HG03432 (cell line): ENCODE measurements around the gene KDM4C.
"Not testable (repeated sequence)": the region's sequence is repeated elsewhere in the genome, so short reads cannot be mapped to it uniquely, and the experiment has no call there.

Experiments
- ATAC-seq: cut with Tn5 transposase; IDR thresholded peaks from one replicate; pipeline ENCODE4 v1.9.1; 2021; ENCODE audit warnings: mild to moderate bottlenecking, moderate library complexity; ENCODE audit not compliant: unreplicated experiment

Gene KDM4C

GRCh38 chr9:6757456-6758247 lies at the start of gene KDM4C:
KDM4C (plus strand) TSS chr9:6757973; CDS start chr9:6792989, 35,016 bp downstream.
- ATAC-seq: peak; percentile 84

GRCh38 chr9:6708732-6709131 lies 49.0 kb upstream of the KDM4C start:
- no peak for ATAC-seq

- no peak for ATAC-seq
Measured at GRCh38 chr9:6711403-6711802, 46.4 kb upstream of the KDM4C start.

GRCh38 chr9:6712041-6712440 lies 45.7 kb upstream of the KDM4C start:
- no peak for ATAC-seq

GRCh38 chr9:6714176-6714575 lies 43.6 kb upstream of the KDM4C start:
- ATAC-seq: no peak

- ATAC-seq: not testable (repeated sequence)
Measured at GRCh38 chr9:6715153-6715754, 42.5 kb upstream of the KDM4C start.

GRCh38 chr9:6715755-6716643 lies 41.8 kb upstream of the KDM4C start:
- peak; percentile 96 for ATAC-seq

- no peak for ATAC-seq
Measured at GRCh38 chr9:6716766-6717165, 41.0 kb upstream of the KDM4C start.

- ATAC-seq: no peak
Measured at GRCh38 chr9:6723881-6724420, 33.8 kb upstream of the KDM4C start.

GRCh38 chr9:6733257-6733656 lies 24.5 kb upstream of the KDM4C start:
- no peak for ATAC-seq

- ATAC-seq: no peak
Measured at GRCh38 chr9:6733831-6734230, 23.9 kb upstream of the KDM4C start.

GRCh38 chr9:6735422-6735821 lies 22.4 kb upstream of the KDM4C start:
- no peak for ATAC-seq

GRCh38 chr9:6739218-6739617 lies 18.6 kb upstream of the KDM4C start:
- ATAC-seq: no peak

- not testable (repeated sequence) for ATAC-seq
Measured at GRCh38 chr9:6748861-6749260, 8.9 kb upstream of the KDM4C start.

- not testable (repeated sequence) for ATAC-seq
Measured at GRCh38 chr9:6754861-6755260, 2.9 kb upstream of the KDM4C start.

GRCh38 chr9:6757132-6757455 lies 679 bp upstream of the KDM4C start:
- ATAC-seq: peak; percentile 35

- ATAC-seq: peak; percentile 26
Measured at GRCh38 chr9:6758248-6758497, 400 bp downstream of the KDM4C start.

- peak; percentile 22 for ATAC-seq
Measured at GRCh38 chr9:6758498-6759184, 868 bp downstream of the KDM4C start.

- ATAC-seq: peak; percentile 15
Measured at GRCh38 chr9:6759185-6759977, 1.6 kb downstream of the KDM4C start.

GRCh38 chr9:6761306-6761705 lies 3.5 kb downstream of the KDM4C start:
- no peak for ATAC-seq
